HG03460 (cell line): ENCODE measurements around the gene SRY.
"Not testable (repeated sequence)": the region's sequence is repeated elsewhere in the genome, so short reads cannot be mapped to it uniquely, and the experiment has no call there.

Experiments used
- ATAC-seq: cut with Tn5 transposase; IDR thresholded peaks from one replicate; pipeline ENCODE4 v1.9.1; 2021; ENCODE audit not compliant: unreplicated experiment

SRY gene

DNA sequence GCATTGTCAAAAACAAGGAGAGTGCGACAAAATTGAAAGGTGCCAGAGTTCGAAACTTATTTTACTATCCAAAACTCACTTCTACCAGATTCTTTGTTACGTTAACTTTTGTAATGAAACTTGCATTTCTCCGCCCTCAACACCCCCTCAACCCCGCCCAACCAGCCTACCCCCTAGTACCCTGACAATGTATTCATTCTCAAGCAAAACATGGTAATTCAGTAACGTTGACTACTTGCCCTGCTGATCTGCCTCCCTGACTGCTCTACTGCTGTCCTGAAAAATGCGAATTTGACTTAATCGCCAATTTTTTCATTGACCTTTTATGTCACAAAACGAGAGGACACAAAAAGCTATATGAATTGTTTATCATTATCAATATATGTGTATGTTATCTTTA lies at the start of gene SRY:
Gene SRY (minus strand): TSS at position 83 of the 400 bp plus-strand sequence. CDS start 79 bp downstream, at position 4.
- ATAC-seq = no peak

DNA sequence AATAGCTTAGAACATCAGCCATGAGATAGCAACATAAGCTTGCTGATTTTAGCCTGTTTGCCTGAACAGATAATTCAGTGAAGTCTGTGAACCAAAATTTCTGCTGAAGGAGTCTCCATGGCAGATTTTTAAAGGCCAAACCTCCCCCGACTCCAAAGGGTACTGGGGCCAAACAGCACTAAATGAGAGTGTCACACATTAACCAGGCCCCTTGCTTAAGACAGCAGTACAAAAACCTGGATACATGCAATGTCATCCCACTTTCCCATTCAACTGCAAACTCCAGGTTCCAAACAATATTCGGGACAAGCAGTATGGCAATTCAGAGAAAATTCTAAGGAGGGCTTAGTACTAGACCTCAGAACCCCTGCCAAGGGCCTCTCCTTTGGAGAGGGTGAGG lies 49.6 kb upstream of the SRY start:
- ATAC-seq = no peak

DNA sequence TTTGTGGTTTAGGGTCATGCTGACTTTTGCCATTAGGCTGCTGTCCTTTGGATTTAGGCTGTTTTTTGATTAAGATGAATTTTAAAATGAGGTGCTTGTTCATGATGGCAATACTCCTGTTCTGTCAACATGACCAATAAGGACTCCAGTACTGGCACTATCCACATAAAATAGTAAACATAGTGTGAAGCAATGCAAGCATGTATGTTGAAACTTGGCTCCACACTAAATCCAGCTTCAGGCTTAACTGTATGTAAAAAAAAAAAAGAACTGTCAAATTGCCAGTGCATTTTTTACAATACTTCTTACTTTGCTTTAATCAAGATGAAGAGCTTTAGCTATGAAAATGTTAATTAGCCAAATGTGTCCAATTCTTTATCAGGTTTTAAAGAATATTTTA lies 47.7 kb upstream of the SRY start:
- no peak for ATAC-seq

DNA sequence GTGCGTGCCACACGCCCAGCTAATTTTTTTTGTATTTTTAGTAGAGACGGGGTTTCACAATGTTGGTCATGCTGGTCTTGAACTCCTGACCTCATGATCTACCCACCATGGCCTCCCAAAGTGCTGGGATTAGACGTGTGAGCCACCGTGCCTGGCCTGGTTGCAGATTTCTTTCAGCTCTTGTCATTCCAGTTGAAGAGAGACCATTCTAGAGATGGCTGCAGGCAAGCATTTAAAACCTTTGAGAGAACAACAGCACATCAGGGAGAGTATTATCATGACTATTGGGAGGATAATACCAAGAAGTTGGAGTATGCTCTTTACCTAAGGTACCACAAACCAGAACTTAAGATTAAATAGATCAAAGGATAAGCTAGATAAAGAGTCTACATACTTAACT lies 41.0 kb upstream of the SRY start:
- ATAC-seq = no peak

DNA sequence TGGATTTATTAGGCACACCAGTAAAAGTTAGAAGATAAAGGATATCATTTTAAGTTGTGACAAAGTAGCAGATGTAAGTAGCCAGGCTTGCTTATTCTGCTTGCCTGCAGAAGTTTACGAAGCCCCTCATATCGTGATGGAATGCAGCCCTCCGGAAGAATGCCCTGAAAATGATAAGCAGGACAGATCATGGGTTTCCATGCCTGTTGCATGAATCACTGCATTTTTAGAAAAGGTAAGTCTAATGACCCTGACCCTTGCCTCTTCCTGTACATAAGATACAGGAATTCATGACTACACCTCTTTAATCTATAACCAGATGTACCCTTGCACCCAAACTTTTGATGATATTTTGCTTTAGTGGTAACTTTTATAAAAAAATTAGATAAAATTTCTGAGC lies 37.0 kb upstream of the SRY start:
- ATAC-seq = no peak

DNA sequence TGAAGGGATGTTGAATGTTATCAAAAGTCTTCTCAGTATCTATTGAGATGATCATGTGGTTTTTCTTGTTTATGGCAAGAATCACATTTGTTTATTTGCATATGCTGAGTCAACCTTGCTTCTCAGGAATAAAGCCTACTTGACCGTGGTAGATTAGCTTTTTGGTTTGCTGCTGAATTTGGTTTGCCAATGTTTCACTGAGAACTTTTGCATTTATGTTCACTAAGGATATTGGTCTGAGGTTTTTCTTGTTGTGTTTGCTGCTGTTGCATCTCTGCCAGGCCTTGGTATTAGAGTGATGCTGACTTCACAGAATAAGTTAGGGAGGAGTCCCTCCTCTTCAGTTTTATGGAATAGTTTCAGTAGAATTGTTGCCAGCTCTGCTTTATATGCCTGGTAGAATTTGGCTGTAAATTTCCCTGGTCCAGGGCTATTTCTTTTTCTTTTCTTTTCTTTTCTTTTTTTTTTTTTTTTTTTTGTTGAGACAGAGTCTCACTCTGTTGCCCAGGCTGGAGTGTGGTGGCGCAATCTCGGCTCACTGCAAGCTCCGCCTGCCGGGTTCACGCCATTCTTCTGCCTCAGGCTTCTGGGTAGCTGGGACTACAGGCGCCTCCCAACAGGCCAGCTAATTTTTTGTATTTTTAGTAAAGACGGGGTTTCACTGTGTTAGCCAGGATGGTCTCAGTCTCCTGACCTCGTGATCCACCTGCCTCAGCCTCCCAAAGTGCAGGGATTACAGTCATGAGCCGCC lies 29.8 kb upstream of the SRY start:
- not testable (repeated sequence) for ATAC-seq

DNA sequence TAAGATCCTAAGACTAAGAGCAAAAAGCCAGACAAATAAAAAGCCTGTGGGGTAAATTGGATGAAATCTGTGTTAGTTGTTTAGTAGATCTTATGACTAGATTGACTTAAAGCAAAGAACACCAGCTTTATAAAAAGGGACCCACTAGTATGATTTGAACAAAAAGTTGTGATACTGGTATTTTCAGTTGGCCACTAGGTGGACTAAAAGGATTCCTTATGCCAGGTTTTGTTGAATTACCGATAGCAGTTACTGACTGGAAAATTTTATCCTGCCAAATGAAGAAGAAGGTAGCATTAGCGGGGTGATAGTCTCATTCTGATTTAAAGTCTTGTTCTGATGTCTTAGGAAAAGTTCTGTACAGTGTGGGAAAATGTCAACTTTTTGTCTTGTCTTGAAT lies 12.8 kb upstream of the SRY start:
- no peak for ATAC-seq

DNA sequence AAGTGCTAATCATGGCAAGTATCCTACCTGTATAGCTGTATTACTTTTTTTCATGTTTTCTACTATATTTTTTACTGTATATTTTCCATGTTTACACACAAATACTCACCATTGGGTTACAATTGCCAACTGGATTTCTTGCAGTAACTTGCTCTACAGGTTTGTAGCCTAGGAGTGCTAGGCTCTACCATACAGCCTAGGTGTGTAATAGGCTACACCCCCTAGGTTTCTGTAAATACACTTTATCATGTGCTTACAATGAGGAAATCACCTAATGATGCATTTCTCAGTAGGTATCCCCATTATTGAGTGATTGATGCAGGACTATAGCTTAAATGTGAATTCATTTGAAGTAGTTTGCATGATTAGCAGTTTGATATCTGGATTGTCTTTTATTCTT lies 10.5 kb upstream of the SRY start:
- ATAC-seq = no peak

DNA sequence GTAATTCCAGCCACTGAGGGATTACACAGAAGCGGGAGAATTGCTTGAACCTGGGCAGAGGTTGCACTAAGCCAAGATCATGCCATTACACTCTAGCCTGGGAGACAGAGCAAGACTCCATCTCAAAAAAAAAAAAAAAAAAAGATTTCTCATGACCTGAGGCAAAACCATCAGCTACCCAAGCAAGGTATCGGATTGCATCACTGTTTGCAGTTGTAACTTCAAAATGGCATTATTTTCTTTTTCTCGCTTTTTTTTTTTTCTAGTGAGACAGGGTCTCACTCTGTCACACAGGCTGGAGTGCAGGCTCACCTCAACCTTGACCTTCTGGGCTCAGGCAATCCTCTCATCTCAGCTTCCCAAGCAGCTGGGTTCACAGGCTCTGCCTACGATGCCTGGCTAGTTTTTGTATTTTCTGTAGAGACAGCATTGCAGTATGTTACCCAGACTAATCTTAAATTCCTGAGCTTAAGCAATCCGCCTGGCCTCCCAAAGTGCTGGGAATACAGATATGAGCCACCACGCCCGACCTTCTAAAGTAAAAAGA lies 9.6 kb upstream of the SRY start:
- no peak for ATAC-seq

DNA sequence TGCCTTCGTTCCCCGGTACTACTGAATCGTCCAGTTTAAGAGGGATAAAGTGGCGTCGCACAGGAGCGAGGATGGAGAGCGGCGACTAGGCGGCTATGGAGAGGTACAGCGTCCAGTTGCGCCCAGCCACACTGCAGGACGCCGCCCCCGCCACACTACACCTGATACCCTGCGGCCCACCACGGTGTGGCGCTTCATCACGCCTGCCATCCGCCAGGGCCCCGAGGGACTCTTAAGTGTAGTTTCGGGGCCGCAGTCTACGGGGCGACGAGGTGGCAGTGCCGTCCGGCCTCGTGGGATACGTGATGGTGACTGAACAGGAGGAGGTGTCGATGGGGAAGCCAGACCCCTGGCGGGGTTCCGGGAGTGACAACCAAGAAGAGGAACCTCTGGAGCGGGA lies 2.3 kb upstream of the SRY start:
- no peak for ATAC-seq

DNA sequence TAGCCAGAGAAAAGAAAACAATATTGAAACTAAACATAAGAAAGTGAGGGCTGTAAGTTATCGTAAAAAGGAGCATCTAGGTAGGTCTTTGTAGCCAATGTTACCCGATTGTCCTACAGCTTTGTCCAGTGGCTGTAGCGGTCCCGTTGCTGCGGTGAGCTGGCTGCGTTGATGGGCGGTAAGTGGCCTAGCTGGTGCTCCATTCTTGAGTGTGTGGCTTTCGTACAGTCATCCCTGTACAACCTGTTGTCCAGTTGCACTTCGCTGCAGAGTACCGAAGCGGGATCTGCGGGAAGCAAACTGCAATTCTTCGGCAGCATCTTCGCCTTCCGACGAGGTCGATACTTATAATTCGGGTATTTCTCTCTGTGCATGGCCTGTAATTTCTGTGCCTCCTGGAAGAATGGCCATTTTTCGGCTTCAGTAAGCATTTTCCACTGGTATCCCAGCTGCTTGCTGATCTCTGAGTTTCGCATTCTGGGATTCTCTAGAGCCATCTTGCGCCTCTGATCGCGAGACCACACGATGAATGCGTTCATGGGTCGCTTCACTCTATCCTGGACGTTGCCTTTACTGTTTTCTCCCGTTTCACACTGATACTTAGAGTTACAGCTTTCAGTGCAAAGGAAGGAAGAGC lies 488 bp downstream of the SRY start:
- no peak for ATAC-seq
